CD4-positive, alpha-beta T cell treated with Interferon gamma for 1 hour (primary cell): ENCODE results near the gene KCMF1.

ENCODE experiments used
- DNase-seq: peaks from one replicate; pipeline ENCODE4 v3.0.0-alpha.2; 2020

Gene KCMF1

GRCh38 chr2:85088921-85089320 is 118.0 kb downstream of the KCMF1 start:
- no peak for DNase-seq

GRCh38 chr2:85089585-85089984 is 118.6 kb downstream of the KCMF1 start:
- DNase-seq = no peak

DNA sequence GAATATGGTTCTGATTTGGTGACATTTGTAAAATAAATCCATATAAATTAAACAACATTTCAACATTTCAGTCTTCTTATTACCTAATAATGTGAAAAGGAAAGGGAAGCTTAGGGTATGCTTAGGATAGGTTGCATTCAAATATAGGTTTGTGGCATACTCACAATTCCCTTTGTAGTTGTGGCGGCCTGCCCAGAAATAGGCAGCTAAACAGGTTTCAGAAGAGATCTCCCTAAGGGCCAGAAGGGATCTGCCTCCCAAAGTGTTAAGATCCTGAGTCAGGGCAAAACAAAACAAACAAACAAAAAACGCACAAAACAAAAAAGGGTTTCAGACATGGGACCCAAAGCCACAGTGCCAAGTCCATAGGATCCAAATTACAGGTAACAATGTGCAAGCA is 120.9 kb downstream of the KCMF1 start:
- no peak for DNase-seq

DNA sequence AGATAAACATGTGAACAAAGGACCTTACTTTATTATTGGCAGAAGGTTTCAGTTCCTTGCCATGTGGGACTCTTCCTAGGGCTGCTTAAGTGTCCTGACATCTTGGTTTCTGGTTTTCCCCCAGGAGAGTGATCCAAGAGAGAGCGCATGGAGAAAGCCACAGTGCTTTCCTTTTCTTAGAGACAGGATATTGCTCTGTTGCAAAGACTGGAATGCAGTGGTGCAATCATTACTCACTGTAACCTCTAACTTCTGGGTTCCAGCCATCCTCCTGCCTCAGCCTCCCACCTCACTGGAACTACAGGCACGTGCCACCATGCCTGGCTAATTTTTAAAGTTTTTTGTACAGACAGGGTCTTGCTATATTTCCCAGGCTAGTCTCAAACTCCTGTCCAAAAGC is 124.1 kb downstream of the KCMF1 start:
- no peak for DNase-seq

DNA sequence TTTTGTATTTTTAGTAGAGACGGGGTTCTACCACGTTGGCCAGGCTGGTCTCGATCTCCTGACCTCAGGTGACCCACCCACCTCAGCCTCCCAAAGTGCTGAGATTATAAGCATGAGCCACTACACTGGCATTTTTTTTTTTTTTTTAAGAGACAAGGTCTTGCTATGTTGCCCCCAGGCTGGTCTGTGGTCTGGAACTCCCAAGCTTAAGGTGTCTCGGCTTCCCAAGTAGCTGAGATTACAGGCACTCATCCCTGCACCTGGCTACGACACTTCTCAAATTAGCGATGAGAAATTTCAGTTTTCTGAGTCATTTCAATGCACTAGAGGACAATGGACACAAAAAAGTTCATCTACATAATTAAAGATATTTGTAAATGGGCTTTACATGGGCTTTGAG is 125.7 kb downstream of the KCMF1 start:
- DNase-seq = no peak

DNA sequence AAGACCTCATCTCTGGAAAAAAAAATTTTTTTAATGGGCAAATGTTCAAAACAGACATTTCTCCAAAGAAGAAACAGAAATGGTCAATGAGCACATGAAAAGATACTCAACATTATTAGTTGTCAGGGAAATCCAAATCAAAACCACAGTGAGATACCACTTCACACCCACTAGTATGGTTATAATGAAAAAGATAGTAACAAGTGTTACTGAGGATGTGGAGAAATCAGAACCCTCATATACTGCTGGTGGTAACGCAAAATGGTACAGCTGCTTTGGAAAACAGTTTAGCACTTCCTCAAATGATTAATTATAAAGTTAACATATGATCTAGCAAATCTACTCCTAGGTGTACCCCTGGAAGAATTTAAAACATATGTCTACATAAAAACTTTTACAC is 133.3 kb downstream of the KCMF1 start:
- no peak for DNase-seq

DNA sequence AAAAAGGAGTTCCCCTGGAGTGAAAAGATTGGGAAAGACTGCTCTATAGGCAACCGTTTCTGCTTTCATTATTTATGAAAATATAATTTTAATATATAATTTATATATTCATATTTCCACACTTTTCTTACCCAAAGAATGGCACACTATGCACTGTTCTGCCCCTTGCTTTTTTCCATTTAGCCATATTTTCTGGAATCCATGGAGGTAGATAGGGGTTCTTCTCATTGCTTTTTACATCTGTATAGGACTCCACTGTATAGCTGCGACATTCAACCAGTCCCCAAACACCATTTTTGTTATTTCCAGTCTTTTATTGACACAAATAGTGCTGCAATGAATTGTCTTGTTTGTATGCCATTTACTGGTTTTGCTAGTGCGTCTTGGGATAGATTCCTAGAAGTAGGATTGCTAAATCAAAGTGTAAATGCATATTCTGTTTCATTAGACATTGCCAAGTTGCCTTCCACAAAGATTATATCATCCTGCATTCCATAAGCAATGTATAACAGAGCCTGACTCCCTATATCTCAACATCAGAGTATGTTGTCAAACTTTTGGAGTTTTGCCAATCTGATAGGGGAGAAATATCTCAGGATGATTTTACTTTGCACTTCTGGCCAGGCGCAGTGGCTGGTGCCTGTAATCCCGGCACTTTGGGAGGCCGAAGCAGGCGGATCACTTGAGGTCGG is 135.7 kb downstream of the KCMF1 start:
- DNase-seq = no peak
